Effector CD4-positive, alpha-beta T cell (primary cell): Measurements from ENCODE around the gene RGS9BP. TPM values are rescaled to one million over a fixed set of nuclear protein-coding genes. Genes with fewer than 3 reads are reported as not detected.
"Not testable (repeated sequence)": the region's sequence is repeated elsewhere in the genome, so short reads cannot be mapped to it uniquely, and the experiment has no call there.

Source experiments
- DNase-seq: peaks from one replicate; pipeline ENCODE4 v3.0.0-alpha.2; 2020
- total RNA-seq: gene quantifications from one replicate; lab custom pipeline; 2026; lab: John Stamatoyannopoulos, UW

The RGS9BP gene
- not detected for total RNA-seq

GRCh38 chr19:32675720-32676185 is at the start of gene RGS9BP:
Gene RGS9BP, plus strand, starts transcription at chr19:32675848. Its CDS starts 416 bp downstream, at chr19:32676264.
- DNase-seq = peak; percentile 53

DNA sequence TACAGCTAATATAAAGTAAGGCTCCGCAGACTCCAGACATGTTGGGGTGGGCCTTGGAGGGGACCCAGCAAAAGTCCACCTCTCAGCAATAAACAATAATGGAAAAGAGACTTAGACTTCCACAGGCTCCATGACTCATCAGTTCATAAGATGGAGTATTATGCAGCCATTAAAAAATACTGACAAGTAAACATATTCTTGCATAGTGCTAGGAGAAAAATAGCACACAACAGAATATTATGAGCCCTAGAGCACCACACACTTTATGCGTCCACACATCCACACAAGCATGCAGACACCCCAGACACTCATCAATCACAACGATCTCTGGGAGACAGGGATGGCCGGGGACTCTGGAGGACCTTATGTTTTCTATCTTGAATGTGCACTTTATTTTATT is 48.7 kb upstream of the RGS9BP start:
- no peak for DNase-seq

DNA sequence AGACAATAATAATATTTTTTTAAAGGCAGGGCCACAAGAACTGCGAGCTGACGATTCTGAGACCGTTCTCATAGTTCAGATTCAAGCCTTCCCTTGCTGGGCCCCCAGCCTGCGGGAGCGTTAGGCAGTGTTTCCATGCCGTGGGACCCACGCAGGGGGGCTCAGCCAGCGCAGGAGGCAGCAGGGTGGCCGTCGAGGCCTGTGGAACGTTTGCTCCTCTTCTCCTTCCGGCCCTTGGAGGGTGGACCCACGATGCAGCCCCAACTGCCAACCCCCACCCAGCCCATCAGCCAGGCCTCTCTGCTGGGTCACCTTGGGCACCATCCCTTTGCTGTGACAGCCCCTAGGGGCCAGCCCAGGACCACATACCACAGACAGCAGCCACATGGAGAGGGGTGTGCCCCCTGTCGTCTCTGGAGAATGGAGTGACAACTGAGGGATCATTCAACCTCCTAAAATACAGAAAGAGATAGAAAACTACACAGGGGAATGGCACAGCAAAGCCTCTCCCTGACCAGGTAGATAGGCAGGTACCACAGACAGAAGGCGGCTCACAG is 47.9 kb upstream of the RGS9BP start:
- no peak for DNase-seq

DNA sequence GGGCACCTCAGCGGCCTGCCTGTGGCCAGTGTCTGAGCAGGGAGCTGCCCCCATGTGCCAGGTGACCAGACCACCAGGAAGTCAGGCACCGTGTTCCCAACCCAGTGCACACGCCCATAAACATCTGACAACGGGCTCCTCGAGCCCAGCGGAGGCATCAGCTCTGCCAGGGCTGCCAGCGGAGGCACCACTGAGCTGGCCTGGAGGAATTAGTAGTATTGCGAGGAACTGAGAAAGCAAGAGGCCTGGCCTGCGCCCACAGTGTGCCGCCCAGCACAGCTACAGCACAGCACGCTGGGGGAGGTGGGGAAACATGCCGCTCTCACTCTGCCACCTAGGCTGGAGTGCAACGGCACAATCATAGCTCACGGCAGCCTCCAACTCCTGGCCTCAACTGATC is 45.3 kb upstream of the RGS9BP start:
- no peak for DNase-seq

DNA sequence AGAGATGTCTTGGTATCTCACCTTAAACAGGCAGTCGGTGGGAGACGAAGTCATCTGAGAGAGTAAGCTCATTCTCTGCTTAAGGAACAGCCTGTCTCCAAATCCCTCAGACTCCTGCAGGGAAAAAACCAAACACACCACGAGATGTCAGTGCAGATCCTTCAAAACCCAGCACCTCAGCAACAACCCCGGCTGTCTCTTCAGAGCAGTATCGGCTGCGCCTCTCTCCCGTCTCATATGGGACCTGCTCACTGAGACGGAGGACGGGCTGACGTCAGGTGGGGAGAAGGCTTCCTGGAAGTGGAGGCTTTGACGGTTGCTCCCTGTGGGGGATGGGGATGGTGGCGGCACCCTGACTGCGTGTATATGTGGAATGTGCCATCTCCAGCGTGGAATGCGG is 44.3 kb upstream of the RGS9BP start:
- no peak for DNase-seq

DNA sequence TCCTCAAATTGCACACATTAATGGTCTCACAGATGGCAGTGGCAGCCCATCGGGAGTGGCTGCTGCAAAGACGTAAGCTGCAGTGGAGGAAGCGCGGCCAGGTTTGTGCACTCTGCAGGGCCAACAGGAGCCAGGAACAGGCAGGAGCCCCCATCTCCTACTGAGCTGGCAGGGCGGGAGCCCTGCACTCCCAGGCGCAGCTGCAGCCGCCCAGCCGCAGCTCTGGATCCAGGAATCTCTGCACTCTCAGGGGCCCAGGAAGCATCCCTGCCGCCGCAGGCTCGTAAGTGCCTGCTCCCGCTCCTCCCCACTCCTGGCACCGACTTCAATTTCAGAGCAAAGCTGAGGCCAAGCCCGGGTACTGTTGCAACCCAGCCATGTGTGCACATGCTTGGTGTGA is 38.2 kb upstream of the RGS9BP start:
- no peak for DNase-seq

DNA sequence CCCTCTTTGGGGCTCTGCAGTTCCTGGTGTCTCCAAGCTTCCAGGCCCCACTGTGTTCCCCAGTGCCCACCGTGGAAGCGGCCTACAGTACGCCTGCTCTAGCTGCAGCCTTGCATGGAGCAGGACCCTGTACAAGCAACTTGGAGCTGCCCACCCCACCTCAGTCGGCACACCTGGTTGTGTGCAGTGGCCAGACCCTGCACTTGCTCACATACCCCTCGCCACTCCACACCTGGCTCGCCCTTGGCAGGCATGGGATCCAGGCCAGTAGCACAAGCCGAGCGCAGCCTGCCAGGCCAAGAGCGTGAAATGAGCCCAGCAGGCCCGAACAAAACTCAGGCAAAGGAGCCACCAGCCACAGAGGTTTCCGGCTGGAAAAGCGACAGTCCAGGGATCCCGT is 37.0 kb upstream of the RGS9BP start:
- DNase-seq = no peak

GRCh38 chr19:32642771-32643170 is 32.9 kb upstream of the RGS9BP start:
- peak; percentile 25 for DNase-seq

GRCh38 chr19:32646556-32646955 is 29.1 kb upstream of the RGS9BP start:
- no peak for DNase-seq

GRCh38 chr19:32647361-32647760 is 28.3 kb upstream of the RGS9BP start:
- no peak for DNase-seq

DNA sequence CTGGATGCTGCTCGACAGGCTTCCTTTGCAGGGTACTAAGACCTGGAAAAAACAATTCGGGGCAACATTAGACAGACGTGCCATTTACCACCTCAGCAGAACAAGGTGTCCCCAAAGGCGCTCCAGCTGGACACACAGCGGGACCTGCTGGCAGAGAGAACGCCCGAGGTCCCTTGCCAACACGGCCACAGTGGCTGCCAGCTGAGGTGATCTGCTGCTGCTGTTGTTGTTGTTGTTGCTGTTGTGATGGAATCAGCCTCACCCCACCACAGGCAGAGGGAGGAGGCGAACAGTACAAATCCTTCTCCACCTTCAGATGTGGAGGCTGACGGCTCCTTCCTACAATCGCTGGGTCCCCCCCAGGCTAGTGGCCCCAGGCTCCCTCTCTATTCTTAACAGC is 25.9 kb upstream of the RGS9BP start:
- no peak for DNase-seq

GRCh38 chr19:32650671-32651070 is 25.0 kb upstream of the RGS9BP start:
- DNase-seq = no peak

DNA sequence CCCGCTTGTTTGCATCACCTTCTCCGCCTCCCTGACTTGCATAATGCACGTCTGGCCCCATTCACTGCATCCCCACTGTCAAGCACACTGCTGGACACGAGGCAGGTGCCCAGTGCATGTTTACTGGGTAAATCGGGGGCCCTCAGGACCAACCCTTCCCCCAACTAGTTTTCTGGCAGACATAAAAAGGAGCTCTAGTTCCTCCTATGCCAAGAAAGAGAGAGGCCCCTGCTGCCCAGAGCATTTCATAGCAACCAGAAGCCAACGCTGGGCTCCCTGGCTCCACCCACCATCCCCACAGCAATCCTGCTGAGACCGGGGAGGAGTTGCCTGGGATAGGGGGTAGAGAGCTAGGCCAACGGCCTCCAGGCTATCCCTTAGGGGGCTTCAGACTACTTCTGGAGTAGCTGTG is 23.9 kb upstream of the RGS9BP start:
- no peak for DNase-seq

- not testable (repeated sequence) for DNase-seq
Observed at GRCh38 chr19:32652331-32652730, 23.3 kb upstream of the RGS9BP start.

DNA sequence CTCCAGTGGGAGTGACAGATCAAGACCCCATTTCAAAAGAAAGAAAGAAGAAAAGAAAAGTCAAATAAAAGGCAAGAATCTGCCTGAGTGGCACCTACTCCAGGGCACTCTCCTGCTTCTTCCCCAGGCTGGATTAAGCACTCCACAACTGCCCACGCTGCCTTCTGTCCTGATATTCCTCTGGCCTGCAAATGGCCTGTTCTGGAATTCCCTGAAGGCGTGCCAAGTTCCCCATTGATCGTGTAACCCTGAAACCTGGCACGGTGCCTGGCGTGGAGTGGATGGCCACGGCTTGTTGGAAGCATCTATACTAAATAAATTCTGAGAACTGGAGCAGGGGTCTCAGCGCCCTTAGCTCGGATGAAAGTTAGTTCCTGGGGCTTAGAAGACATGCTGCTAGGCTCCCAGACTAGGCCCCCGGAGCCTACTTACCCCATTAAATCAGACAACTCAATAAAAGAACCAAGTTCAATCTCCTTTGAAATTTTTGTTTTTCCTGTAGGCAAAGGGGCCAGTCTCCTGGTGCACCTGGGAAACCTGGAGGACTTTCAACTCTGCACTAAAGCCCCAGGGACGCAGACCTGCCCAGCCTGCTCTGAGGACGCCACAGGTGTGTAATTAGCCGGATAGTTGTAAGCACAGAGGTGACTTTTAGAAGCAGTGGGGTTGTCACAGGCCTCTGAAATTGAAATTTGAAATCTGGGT is 22.6 kb upstream of the RGS9BP start:
- DNase-seq = no peak

GRCh38 chr19:32653599-32653915 is 22.1 kb upstream of the RGS9BP start:
- DNase-seq = no peak

DNA sequence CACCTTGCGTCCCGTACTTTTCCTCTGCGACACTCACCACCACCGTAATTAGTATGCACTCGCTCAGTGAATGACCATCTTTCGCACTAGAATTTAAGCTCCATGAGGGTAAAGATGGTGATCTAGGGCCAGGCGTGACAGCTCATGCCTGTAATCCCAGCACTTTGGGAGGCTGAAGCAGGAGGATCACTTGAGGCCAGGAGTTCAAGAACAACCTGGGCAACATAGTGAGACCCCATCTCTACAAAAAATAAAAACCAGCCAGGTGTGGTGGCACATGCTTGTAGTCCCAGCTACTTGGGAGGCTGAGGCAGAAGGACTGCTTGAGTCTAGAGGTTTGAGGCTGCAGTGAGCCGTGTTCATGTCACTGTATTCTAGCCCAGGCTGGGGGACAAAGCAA is 19.3 kb upstream of the RGS9BP start:
- DNase-seq = not testable (repeated sequence)

GRCh38 chr19:32658075-32658474 is 17.6 kb upstream of the RGS9BP start:
- DNase-seq = no peak

- no peak for DNase-seq
Observed at GRCh38 chr19:32658527-32658926, 17.1 kb upstream of the RGS9BP start.

DNA sequence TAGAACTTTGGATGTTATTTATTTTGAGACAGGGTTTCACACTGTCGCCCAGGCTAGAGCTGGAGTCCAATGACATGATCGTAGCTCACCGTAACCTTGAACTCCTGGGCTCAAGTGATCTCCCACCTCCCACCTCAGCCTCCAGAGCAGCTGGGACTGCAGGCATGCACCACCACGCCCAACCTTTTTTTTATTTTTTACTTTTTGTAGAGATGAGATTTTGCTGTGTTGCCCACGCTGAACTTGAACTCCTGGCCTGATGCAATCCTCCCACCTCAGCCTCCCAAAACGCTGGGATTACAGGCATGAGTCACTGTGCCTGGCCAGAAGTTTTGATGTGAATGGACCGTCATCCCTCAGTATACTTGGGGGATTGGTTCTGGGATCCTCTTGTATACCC is 14.3 kb upstream of the RGS9BP start:
- DNase-seq = no peak

DNA sequence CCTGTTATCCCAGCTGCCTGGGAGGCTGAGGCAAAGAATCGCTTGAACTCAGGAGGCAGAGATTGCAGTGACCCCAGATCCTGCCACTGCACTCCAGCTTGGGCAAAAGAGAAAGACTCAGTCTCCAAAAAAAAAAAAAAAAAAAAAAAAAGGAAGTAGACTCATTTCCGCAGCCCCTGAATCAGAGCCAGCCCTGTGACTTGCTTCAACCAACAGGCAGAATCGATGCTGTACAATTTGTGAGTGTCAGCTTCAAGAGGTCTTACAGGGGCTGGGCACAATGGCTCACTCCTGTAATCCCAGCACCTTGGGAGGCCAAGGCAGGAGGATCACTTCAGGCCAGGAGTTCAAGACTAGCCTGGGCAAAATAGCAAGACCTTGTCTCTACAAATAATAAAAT is 13.5 kb upstream of the RGS9BP start:
- DNase-seq = no peak

- no peak for DNase-seq
Observed at GRCh38 chr19:32666084-32666483, 9.6 kb upstream of the RGS9BP start.

- no peak for DNase-seq
Observed at GRCh38 chr19:32669310-32669709, 6.3 kb upstream of the RGS9BP start.

DNA sequence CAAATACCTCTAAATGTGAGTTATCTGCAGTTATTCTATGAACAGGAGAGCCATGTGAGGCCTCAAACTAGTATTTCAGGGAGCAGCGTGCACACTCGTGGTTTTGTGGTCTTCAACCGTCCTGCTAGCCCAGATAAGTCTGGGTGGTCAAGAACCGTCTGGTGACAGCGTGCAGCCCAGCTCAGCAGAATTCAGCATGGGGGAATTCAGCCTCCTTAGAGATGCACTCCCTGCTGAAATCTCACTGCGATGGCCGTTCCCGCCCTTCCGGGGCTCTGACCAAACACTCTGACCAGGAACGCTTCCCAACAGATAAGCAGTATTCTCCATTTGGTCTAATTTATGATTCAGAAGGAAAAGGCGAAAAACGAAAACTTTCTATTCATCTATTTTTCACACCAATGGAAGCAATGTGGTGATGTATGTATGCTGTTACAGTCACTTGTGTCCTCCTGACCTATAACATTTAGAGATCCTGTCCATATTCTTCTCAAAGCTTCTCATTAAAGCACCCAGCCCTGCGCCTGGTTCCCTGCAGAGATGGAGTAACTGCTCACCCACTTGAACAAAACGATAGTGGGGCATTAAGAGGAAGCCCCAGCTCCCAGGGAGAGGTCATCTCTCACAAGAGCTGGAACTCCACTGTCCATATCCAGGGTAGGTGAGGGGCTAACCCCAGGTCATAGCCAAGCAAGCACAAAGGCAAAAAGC is 3.6 kb upstream of the RGS9BP start:
- no peak for DNase-seq
